Body of pancreas (tissue), 4 donors: ENCODE results near the gene HMGB4. TPM values are rescaled to one million over a fixed set of nuclear protein-coding genes. Genes with fewer than 3 reads are reported as not detected.

Experiments used
- ATAC-seq: fragments of 150-250 bp; one replicate; pipeline ENCODE4 v1.9.1; 2016
- DNase-seq, 4 donors: peaks; one replicate each; pipeline ENCODE4 v3.0.0-alpha.2; 2019
- H3K27ac ChIP-seq, 4 donors: fragments of 200-600 bp; sonication (generic); 1 replicate in 3 of 4; 2 replicates in 1 of 4; pipeline versions ENCODE4 v1.5.1 to v1.6.1; 2016 to 2019; ENCODE audit warnings: mild to moderate bottlenecking in 1 of 4, mixed read lengths in 1 of 4, moderate library complexity in 1 of 4
- H3K27me3 ChIP-seq, 2 donors: fragments of 200-600 bp; sonication (generic); one replicate each; pipeline ENCODE4 v1.6.0; 2016; ENCODE audit warnings: mild to moderate bottlenecking in 1 of 2
- H3K36me3 ChIP-seq, 2 donors: fragments of 200-600 bp; sonication (generic); replicated peaks in 1 of 2; 2 replicates each; pipeline ENCODE4 v1.5.1; 2016; ENCODE audit warnings: low read depth in 2 of 2; ENCODE audit not compliant: insufficient read depth in 1 of 2
- H3K4me1 ChIP-seq: fragments of 200-600 bp; sonication (generic); one replicate; pipeline ENCODE4 v1.6.0; 2016
- H3K4me3 ChIP-seq, 2 donors: fragments of 200-600 bp; sonication (generic); 1 replicate in 1 of 2; 2 replicates in 1 of 2; pipeline ENCODE4 v1.5.1; 2016 to 2019
- H3K9me3 ChIP-seq, 3 donors: fragments of 200-600 bp; sonication (generic); 1 replicate in 2 of 3; 2 replicates in 1 of 3; pipeline ENCODE4 v1.5.1; 2016
- POLR2A ChIP-seq, 3 donors: fragments of 450-650 bp; IDR thresholded peaks; one replicate each; pipeline ENCODE4 v1.6.1; 2016; ENCODE audit warnings: antibody characterized with exemption in 3 of 3, mild to moderate bottlenecking in 2 of 3
- WGBS, 2 donors: methylation state at CpG; one replicate each; pipeline ENCODE4 v1.1.5; 2017; 5-methylcytosine and 5-hydroxymethylcytosine counted together
- intact Hi-C: fragments of 100-400 bp; cut with DNase I; formaldehyde crosslinking; loops from one replicate; pipeline ENCODE4 v1.15.1; 2023
- total RNA-seq, 2 donors: library from RNA; depleted of rRNA; stranded (reverse); fragments of >200 nt; gene quantifications; one replicate each; pipeline ENCODE4 v1.1.0, GENCODE V29; 2016
- TF ChIP-seq, protein P1 (sequence below), 7 experiments: fragments of 450-650 bp in 4 of 7; fragments of 200-600 bp in 3 of 7; sonication (generic) in 3 of 7; IDR thresholded peaks; one replicate each; pipeline ENCODE4 v1.5.1; 2016 to 2019; ENCODE audit warnings: antibody characterized with exemption in 7 of 7

HMGB4 gene
- total RNA-seq, 2 donors from 2014 or later, result not detected

DNA sequence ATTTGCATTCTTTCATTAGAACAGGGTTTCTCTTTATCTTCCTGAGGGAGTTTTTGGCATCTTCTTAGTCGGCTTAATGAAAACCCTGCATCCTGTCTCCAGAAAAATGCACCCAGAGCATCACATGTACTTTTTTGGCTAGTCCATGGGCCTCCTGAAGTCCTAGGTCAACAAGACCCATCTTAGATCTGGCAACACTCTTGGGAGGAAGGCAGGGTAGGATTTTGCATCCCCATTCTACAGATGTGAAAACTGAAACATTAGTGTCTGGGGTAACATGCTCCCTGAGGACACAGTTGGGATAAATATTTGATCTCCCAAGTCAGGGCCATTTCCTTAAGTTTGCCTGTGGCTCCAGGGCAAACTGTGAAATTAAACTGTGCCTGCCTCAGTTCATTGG is 40.0 kb upstream of the HMGB4 start:
- H3K4me1 ChIP-seq, result no peaks in the 10 kb centered on the region
- intact Hi-C loops, result no loop called here
- H3K27me3 ChIP-seq, result no peaks in the 10 kb centered on the region
- H3K36me3 ChIP-seq, result no peaks in the 10 kb centered on the region
- no peak overlapping the region for H3K27ac ChIP-seq
- H3K4me3 ChIP-seq, result no peak overlapping the region
- ATAC-seq (no peak), DNase-seq (no peak)
- TF ChIP-seq POLR2A (IDR thresholded peaks at IDR 0.05), result no peak
- TF ChIP-seq, protein P1, sequence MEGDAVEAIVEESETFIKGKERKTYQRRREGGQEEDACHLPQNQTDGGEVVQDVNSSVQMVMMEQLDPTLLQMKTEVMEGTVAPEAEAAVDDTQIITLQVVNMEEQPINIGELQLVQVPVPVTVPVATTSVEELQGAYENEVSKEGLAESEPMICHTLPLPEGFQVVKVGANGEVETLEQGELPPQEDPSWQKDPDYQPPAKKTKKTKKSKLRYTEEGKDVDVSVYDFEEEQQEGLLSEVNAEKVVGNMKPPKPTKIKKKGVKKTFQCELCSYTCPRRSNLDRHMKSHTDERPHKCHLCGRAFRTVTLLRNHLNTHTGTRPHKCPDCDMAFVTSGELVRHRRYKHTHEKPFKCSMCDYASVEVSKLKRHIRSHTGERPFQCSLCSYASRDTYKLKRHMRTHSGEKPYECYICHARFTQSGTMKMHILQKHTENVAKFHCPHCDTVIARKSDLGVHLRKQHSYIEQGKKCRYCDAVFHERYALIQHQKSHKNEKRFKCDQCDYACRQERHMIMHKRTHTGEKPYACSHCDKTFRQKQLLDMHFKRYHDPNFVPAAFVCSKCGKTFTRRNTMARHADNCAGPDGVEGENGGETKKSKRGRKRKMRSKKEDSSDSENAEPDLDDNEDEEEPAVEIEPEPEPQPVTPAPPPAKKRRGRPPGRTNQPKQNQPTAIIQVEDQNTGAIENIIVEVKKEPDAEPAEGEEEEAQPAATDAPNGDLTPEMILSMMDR (IDR thresholded peaks at IDR 0.05), result no peak
- H3K9me3 ChIP-seq, result no peaks in the 10 kb centered on the region
- 55 to 56% methylated on average over 1 of the region's 1 CpG for WGBS, 2 donors

- H3K36me3 ChIP-seq, result no peaks in the 10 kb centered on the region
- no peaks in the 10 kb centered on the region for H3K27me3 ChIP-seq
- no peaks in the 10 kb centered on the region for H3K4me1 ChIP-seq
- DNase-seq, result no peak
- WGBS, 2 donors, result 73 to 79% methylated on average over 6 of the region's 6 CpGs
- TF ChIP-seq, protein P1 (IDR thresholded peaks at IDR 0.05), result no peak
- TF ChIP-seq POLR2A (IDR thresholded peaks at IDR 0.05), result no peak
- no peaks in the 10 kb centered on the region for H3K9me3 ChIP-seq
- ATAC-seq, result no peak
- no peak overlapping the region for H3K4me3 ChIP-seq
- intact Hi-C loops, result no loop called here
- H3K27ac ChIP-seq, result no peak overlapping the region
Measured at GRCh38 chr1:33824321-33824720, 39.6 kb upstream of the HMGB4 start.

- no peaks in the 10 kb centered on the region for H3K4me1 ChIP-seq
- no peaks in the 10 kb centered on the region for H3K36me3 ChIP-seq
- no peak for DNase-seq
- H3K27ac ChIP-seq, result no peak overlapping the region
- no peaks in the 10 kb centered on the region for H3K9me3 ChIP-seq
- intact Hi-C loops, result no loop called here
- TF ChIP-seq, protein P1 (IDR thresholded peaks at IDR 0.05), result no peak
- no peak for TF ChIP-seq POLR2A (IDR thresholded peaks at IDR 0.05)
- no peaks in the 10 kb centered on the region for H3K27me3 ChIP-seq
- H3K4me3 ChIP-seq, result no peak overlapping the region
- no peak for ATAC-seq
- 31 to 80% methylated on average over 1 of the region's 1 CpG for WGBS, 2 donors
Measured at GRCh38 chr1:33824971-33825370, 38.9 kb upstream of the HMGB4 start.

DNA sequence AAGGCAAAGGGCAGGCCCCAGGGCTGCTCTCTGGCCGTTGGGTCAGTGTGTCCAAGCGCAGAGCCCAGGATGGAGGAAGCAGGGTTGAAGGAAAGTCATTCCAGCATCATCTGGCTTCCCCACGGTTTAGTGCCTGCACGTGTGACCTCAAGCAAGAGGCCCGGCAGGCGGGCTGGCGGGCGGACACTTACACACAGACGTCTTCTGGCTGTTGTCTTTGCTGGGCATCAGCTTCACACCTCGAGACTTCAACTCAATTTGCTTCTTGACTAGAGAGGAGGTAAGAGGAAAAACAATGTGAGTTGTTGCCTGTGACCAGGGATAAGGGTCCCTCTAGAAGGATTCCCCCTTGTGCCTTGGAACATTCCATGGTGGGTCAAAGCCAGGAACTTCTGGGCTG is 38.4 kb upstream of the HMGB4 start:
- no peak for ATAC-seq
- intact Hi-C loops, result no loop called here
- H3K36me3 ChIP-seq, result no peaks in the 10 kb centered on the region
- H3K27me3 ChIP-seq, result no peaks in the 10 kb centered on the region
- no peaks in the 10 kb centered on the region for H3K4me1 ChIP-seq
- H3K9me3 ChIP-seq, result no peaks in the 10 kb centered on the region
- no peak overlapping the region for H3K4me3 ChIP-seq
- no peak overlapping the region for H3K27ac ChIP-seq
- 74 to 78% methylated on average over 10 of the region's 10 CpGs for WGBS, 2 donors
- no peak for DNase-seq
- TF ChIP-seq, protein P1 (IDR thresholded peaks at IDR 0.05), result no peak
- TF ChIP-seq POLR2A (IDR thresholded peaks at IDR 0.05), result no peak

DNA sequence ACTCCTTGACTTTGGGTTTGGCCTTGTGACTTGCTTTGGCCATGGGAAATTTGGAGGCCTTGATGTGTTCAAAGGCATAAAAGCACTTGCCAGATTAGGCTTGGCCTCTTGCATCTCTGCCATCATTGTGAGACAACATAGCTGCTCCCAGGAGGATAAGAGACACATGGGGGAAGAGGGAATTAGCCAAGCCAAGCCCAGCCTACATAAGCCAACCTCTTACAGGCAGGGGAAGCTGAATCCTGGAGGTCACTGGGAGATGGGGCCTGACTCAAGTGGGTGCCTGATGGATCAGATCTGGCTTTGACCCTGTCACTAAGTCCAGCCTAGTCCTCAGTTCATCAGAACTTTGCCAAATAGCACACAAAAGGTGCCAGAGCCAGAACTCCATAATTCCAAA is 37.6 kb upstream of the HMGB4 start:
- no peak for DNase-seq
- no peaks in the 10 kb centered on the region for H3K9me3 ChIP-seq
- intact Hi-C loops, result no loop called here
- H3K27ac ChIP-seq, result no peak overlapping the region
- TF ChIP-seq POLR2A (IDR thresholded peaks at IDR 0.05), result no peak
- TF ChIP-seq, protein P1 (IDR thresholded peaks at IDR 0.05), result no peak
- no peaks in the 10 kb centered on the region for H3K27me3 ChIP-seq
- H3K4me1 ChIP-seq, result no peaks in the 10 kb centered on the region
- H3K36me3 ChIP-seq, result no peaks in the 10 kb centered on the region
- ATAC-seq, result no peak
- no peak overlapping the region for H3K4me3 ChIP-seq
